H1 (cell line): ENCODE data around the gene TMBIM4. TPM values are rescaled to one million over a fixed set of nuclear protein-coding genes. Genes with fewer than 3 reads are reported as not detected.

ENCODE experiments used
- NANOG ChIP-seq: IDR thresholded peaks from 2 replicates; pipeline ENCODE4 v1.6.1; 2011; ENCODE audit warnings: low read length, low read depth, mild to moderate bottlenecking, inconsistent platforms; ENCODE audit not compliant: insufficient read depth, poor library complexity, severe bottlenecking
- RAD21 ChIP-seq, 2 experiments: IDR thresholded peaks in 1 of 2; conservative IDR thresholded peaks in 1 of 2; 2 replicates each; pipeline ENCODE4 v1.6.1; 2011; ENCODE audit warnings: low read depth in 2 of 2, low read length in 2 of 2, improper control_type of control experiment in 1 of 2, inconsistent platforms in 1 of 2, mild to moderate bottlenecking in 1 of 2, moderate library complexity in 1 of 2
- ZNF274 ChIP-seq: IDR thresholded peaks from 2 replicates; pipeline ENCODE4 v1.7.0; 2012; ENCODE audit warnings: low read length, borderline replicate concordance; ENCODE audit errors: extremely low read depth
- polyA plus RNA-seq, 7 experiments: library from polyadenylated mRNA; depleted of rRNA in 3 of 7; stranded (reverse) in 5 of 7; unstranded in 2 of 7; fragments of >200 nt in 5 of 7; fragments of 200-250 nt in 2 of 7; gene quantifications; 1 replicate in 5 of 7; 2 replicates in 1 of 7; 4 replicates in 1 of 7; pipeline versions ENCODE4 v1.2.1 to v1.2.3, GENCODE V29; 2011 to 2013; ENCODE audit warnings: missing spikeins in 2 of 7, mixed read lengths in 2 of 7
- total RNA-seq: library from RNA; stranded (reverse); fragmentation: NEBNext Ultra II Directional; extraction: Animal tissue kit (Norgen Biotek cat#: 25700); gene quantifications from 2 replicates; pipeline ENCODE4 v1.2.1, GENCODE V29; 2021
- TF ChIP-seq, protein P1 (sequence below): IDR thresholded peaks from 2 replicates; pipeline ENCODE4 v1.6.1; 2012; ENCODE audit warnings: inconsistent platforms

The TMBIM4 gene
- total and polyA plus RNA-seq, 2 of the 8 experiments (the other 6 are each of a cell fraction or from before 2014, with no cell fraction given) = 12.8 to 46.6 TPM

GRCh38 chr12:66115071-66115600 lies 54.7 kb downstream of the TMBIM4 start (continued):
- TF ChIP-seq, protein P1, sequence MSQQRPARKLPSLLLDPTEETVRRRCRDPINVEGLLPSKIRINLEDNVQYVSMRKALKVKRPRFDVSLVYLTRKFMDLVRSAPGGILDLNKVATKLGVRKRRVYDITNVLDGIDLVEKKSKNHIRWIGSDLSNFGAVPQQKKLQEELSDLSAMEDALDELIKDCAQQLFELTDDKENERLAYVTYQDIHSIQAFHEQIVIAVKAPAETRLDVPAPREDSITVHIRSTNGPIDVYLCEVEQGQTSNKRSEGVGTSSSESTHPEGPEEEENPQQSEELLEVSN = no peak
- TF ChIP-seq ZNF274 = no peak
- no peak for TF ChIP-seq NANOG
- no peak for TF ChIP-seq RAD21 (IDR thresholded peaks at IDR 0.05 in 1 of 2, conservative IDR thresholded peaks at IDR 0.05 in 1 of 2; ENCODE audit: low read depth in 2 of 2, low read length in 2 of 2)
